Measurements from ENCODE around the gene ACOT6. TPM values are rescaled to one million over a fixed set of nuclear protein-coding genes. Genes with fewer than 3 reads are reported as not detected.
A peak's percentile ranks its signal among the peaks of the same experiment; 100 is the strongest.
"Not testable (repeated sequence)": the region's sequence is repeated elsewhere in the genome, so short reads cannot be mapped to it uniquely, and the experiment has no call there.

Gene ACOT6
- total RNA-seq, 1 experiment from 2014 or later: not detected

GRCh38 chr14:73588695-73589094 lies 23.6 kb upstream of the ACOT6 start:
- Histone ChIP-seq H3K9me3 (ENCODE audit: low read length) (no peaks in the 10 kb centered on the region), H2AFZ (ENCODE audit: low read length) (no peak overlapping the region), H3K79me2 (ENCODE audit: low read length) (no peaks in the 10 kb centered on the region), H3K4me3 (ENCODE audit: low read length) (no peak overlapping the region), H4K20me1 (ENCODE audit: insufficient read depth, low read depth, low read length) (no peaks in the 10 kb centered on the region), H3K9me2 (replicated peaks; ENCODE audit: insufficient read depth, low read length) (no peaks in the 10 kb centered on the region), H3K36me3 (ENCODE audit: insufficient read depth, low read length) (no peaks in the 10 kb centered on the region), H3K9ac (ENCODE audit: low read length) (no peak overlapping the region), H3K4me1 (ENCODE audit: low read length) (peaks cover 26% of the 10 kb centered on the region), H3K4me2 (ENCODE audit: low read depth, low read length, poor library complexity, severe bottlenecking) (no peak overlapping the region), H3K27ac (ENCODE audit: low read length) (no peak overlapping the region), H3K27me3 (ENCODE audit: low read length) (no peaks in the 10 kb centered on the region)
- no peak for DNase-seq

- no peak overlapping the region for H3K9ac ChIP-seq (ENCODE audit: low read length)
- H4K20me1 ChIP-seq (ENCODE audit: insufficient read depth, low read depth, low read length): no peaks in the 10 kb centered on the region
- peaks cover 26% of the 10 kb centered on the region for H3K4me1 ChIP-seq (ENCODE audit: low read length)
- H3K9me3 ChIP-seq (ENCODE audit: low read length): no peaks in the 10 kb centered on the region
- DNase-seq: no peak
- H3K27ac ChIP-seq (ENCODE audit: low read length): no peak overlapping the region
- H3K27me3 ChIP-seq (ENCODE audit: low read length): no peaks in the 10 kb centered on the region
- no peaks in the 10 kb centered on the region for H3K36me3 ChIP-seq (ENCODE audit: insufficient read depth, low read length)
- no peak overlapping the region for H3K4me3 ChIP-seq (ENCODE audit: low read length)
- no peak overlapping the region for H2AFZ ChIP-seq (ENCODE audit: low read length)
- no peaks in the 10 kb centered on the region for H3K9me2 ChIP-seq (replicated peaks; ENCODE audit: insufficient read depth, low read length)
- no peak overlapping the region for H3K4me2 ChIP-seq (ENCODE audit: low read depth, low read length, poor library complexity, severe bottlenecking)
- no peaks in the 10 kb centered on the region for H3K79me2 ChIP-seq (ENCODE audit: low read length)
Observed at GRCh38 chr14:73589116-73589515, 23.2 kb upstream of the ACOT6 start.

GRCh38 chr14:73590673-73591004 lies 21.7 kb upstream of the ACOT6 start:
- not testable (repeated sequence) for H3K4me3 ChIP-seq (ENCODE audit: low read length); DNase-seq; H3K36me3 ChIP-seq (ENCODE audit: insufficient read depth, low read length); H3K9me3 ChIP-seq (ENCODE audit: low read length); H3K9me2 ChIP-seq (replicated peaks; ENCODE audit: insufficient read depth, low read length); H3K9ac ChIP-seq (ENCODE audit: low read length); H3K79me2 ChIP-seq (ENCODE audit: low read length); H2AFZ ChIP-seq (ENCODE audit: low read length); H3K4me2 ChIP-seq (ENCODE audit: low read depth, low read length, poor library complexity, severe bottlenecking); H4K20me1 ChIP-seq (ENCODE audit: insufficient read depth, low read depth, low read length); H3K27me3 ChIP-seq (ENCODE audit: low read length); H3K27ac ChIP-seq (ENCODE audit: low read length)
- peaks cover 26% of the 10 kb centered on the region for H3K4me1 ChIP-seq (ENCODE audit: low read length)

GRCh38 chr14:73591690-73592449 lies 20.4 kb upstream of the ACOT6 start, which contains the start of gene ACOT4:
Gene ACOT4, plus strand, starts transcription at chr14:73591873. Its CDS starts 87 bp downstream, at chr14:73591960.
- Histone ChIP-seq H3K9ac (ENCODE audit: low read length) (peak within 1 kb of the TSS; percentile 78), H2AFZ (ENCODE audit: low read length) (peak within 1 kb of the TSS; percentile 100), H3K27me3 (ENCODE audit: low read length) (no peaks in the 10 kb centered on the region), H3K9me3 (ENCODE audit: low read length) (no peaks in the 10 kb centered on the region), H3K9me2 (replicated peaks; ENCODE audit: insufficient read depth, low read length) (no peaks in the 10 kb centered on the region), H3K4me2 (ENCODE audit: low read depth, low read length, poor library complexity, severe bottlenecking) (peak within 1 kb of the TSS; percentile 89), H3K36me3 (ENCODE audit: insufficient read depth, low read length) (no peaks in the 10 kb centered on the region), H3K4me3 (ENCODE audit: low read length) (peak within 1 kb of the TSS; percentile 66), H3K4me1 (ENCODE audit: low read length) (peaks cover 23% of the 10 kb centered on the region), H4K20me1 (ENCODE audit: insufficient read depth, low read depth, low read length) (no peaks in the 10 kb centered on the region), H3K27ac (ENCODE audit: low read length) (no peak within 1 kb of the TSS), H3K79me2 (ENCODE audit: low read length) (no peaks in the 10 kb centered on the region)
- peak; percentile 86 for DNase-seq

- Histone ChIP-seq H3K36me3 (ENCODE audit: insufficient read depth, low read length) (no peaks in the 10 kb centered on the region), H2AFZ (ENCODE audit: low read length) (no peak overlapping the region), H3K9ac (ENCODE audit: low read length) (no peak overlapping the region), H3K9me3 (ENCODE audit: low read length) (no peaks in the 10 kb centered on the region), H4K20me1 (ENCODE audit: insufficient read depth, low read depth, low read length) (no peaks in the 10 kb centered on the region), H3K4me3 (ENCODE audit: low read length) (no peak overlapping the region), H3K4me2 (ENCODE audit: low read depth, low read length, poor library complexity, severe bottlenecking) (no peak overlapping the region), H3K79me2 (ENCODE audit: low read length) (no peaks in the 10 kb centered on the region), H3K9me2 (replicated peaks; ENCODE audit: insufficient read depth, low read length) (no peaks in the 10 kb centered on the region), H3K4me1 (ENCODE audit: low read length) (peaks cover 16% of the 10 kb centered on the region), H3K27me3 (ENCODE audit: low read length) (no peaks in the 10 kb centered on the region), H3K27ac (ENCODE audit: low read length) (no peak overlapping the region)
- peak; percentile 19 for DNase-seq
Observed at GRCh38 chr14:73594491-73594890, 17.8 kb upstream of the ACOT6 start.

- Histone ChIP-seq H3K79me2 (ENCODE audit: low read length) (no peaks in the 10 kb centered on the region), H2AFZ (ENCODE audit: low read length) (no peak overlapping the region), H3K9me3 (ENCODE audit: low read length) (no peaks in the 10 kb centered on the region), H3K9me2 (replicated peaks; ENCODE audit: insufficient read depth, low read length) (no peaks in the 10 kb centered on the region), H3K27me3 (ENCODE audit: low read length) (no peaks in the 10 kb centered on the region), H3K4me1 (ENCODE audit: low read length) (no peaks in the 10 kb centered on the region), H3K4me3 (ENCODE audit: low read length) (no peak overlapping the region), H4K20me1 (ENCODE audit: insufficient read depth, low read depth, low read length) (no peaks in the 10 kb centered on the region), H3K9ac (ENCODE audit: low read length) (no peak overlapping the region), H3K36me3 (ENCODE audit: insufficient read depth, low read length) (no peaks in the 10 kb centered on the region), H3K27ac (ENCODE audit: low read length) (no peak overlapping the region), H3K4me2 (ENCODE audit: low read depth, low read length, poor library complexity, severe bottlenecking) (no peak overlapping the region)
- peak; percentile 38 for DNase-seq
Observed at GRCh38 chr14:73599499-73599898, 12.8 kb upstream of the ACOT6 start.

GRCh38 chr14:73602994-73603393 lies 9.3 kb upstream of the ACOT6 start:
- no peaks in the 10 kb centered on the region for H3K36me3 ChIP-seq (ENCODE audit: insufficient read depth, low read length)
- no peak overlapping the region for H2AFZ ChIP-seq (ENCODE audit: low read length)
- H4K20me1 ChIP-seq (ENCODE audit: insufficient read depth, low read depth, low read length): no peaks in the 10 kb centered on the region
- H3K27ac ChIP-seq (ENCODE audit: low read length): no peak overlapping the region
- peak; percentile 19 for DNase-seq
- no peak overlapping the region for H3K4me2 ChIP-seq (ENCODE audit: low read depth, low read length, poor library complexity, severe bottlenecking)
- H3K9me3 ChIP-seq (ENCODE audit: low read length): no peaks in the 10 kb centered on the region
- no peaks in the 10 kb centered on the region for H3K4me1 ChIP-seq (ENCODE audit: low read length)
- no peaks in the 10 kb centered on the region for H3K27me3 ChIP-seq (ENCODE audit: low read length)
- H3K4me3 ChIP-seq (ENCODE audit: low read length): no peak overlapping the region
- no peaks in the 10 kb centered on the region for H3K9me2 ChIP-seq (replicated peaks; ENCODE audit: insufficient read depth, low read length)
- H3K9ac ChIP-seq (ENCODE audit: low read length): no peak overlapping the region
- H3K79me2 ChIP-seq (ENCODE audit: low read length): no peaks in the 10 kb centered on the region

GRCh38 chr14:73606271-73606670 lies 6.0 kb upstream of the ACOT6 start:
- Histone ChIP-seq H3K27me3 (ENCODE audit: low read length) (no peaks in the 10 kb centered on the region), H3K9me2 (replicated peaks; ENCODE audit: insufficient read depth, low read length) (no peaks in the 10 kb centered on the region), H2AFZ (ENCODE audit: low read length) (0 out of 2 replicates have a peak overlapping the region, but pooled peaks have one; percentile 0), H3K4me3 (ENCODE audit: low read length) (no peak overlapping the region), H3K36me3 (ENCODE audit: insufficient read depth, low read length) (no peaks in the 10 kb centered on the region), H3K4me1 (ENCODE audit: low read length) (no peaks in the 10 kb centered on the region), H3K79me2 (ENCODE audit: low read length) (no peaks in the 10 kb centered on the region), H3K27ac (ENCODE audit: low read length) (no peak overlapping the region), H3K9me3 (ENCODE audit: low read length) (no peaks in the 10 kb centered on the region), H3K9ac (ENCODE audit: low read length) (no peak overlapping the region), H4K20me1 (ENCODE audit: insufficient read depth, low read depth, low read length) (no peaks in the 10 kb centered on the region), H3K4me2 (ENCODE audit: low read depth, low read length, poor library complexity, severe bottlenecking) (no peak overlapping the region)
- DNase-seq: peak; percentile 10

All from Karpas-422 (cell line).